Thoracic aorta (tissue), 2 donors: ENCODE measurements around the gene MIEF2. TPM values are rescaled to one million over a fixed set of nuclear protein-coding genes. Genes with fewer than 3 reads are reported as not detected.

Experiments used
- ATAC-seq: fragments of 150-250 bp; one replicate; pipeline ENCODE4 v1.8.0; 2017; ENCODE audit warnings: low read depth; ENCODE audit not compliant: insufficient number of reproducible peaks, low FRiP score
- DNase-seq: peaks from one replicate; pipeline ENCODE4 v3.0.0-alpha.2; 2020; ENCODE audit warnings: low spot score
- H3K27ac ChIP-seq, 2 donors: fragments of 200-600 bp; sonication (generic); 1 replicate in 1 of 2; 2 replicates in 1 of 2; pipeline ENCODE4 v1.5.1; 2016; ENCODE audit warnings: mild to moderate bottlenecking in 2 of 2, moderate library complexity in 2 of 2
- H3K27me3 ChIP-seq: fragments of 200-600 bp; sonication (generic); replicated peaks from 2 replicates; pipeline ENCODE4 v1.6.0; 2016; ENCODE audit warnings: mild to moderate bottlenecking; ENCODE audit not compliant: insufficient read depth
- H3K36me3 ChIP-seq: fragments of 200-600 bp; sonication (generic); one replicate; pipeline ENCODE4 v1.5.1; 2016
- H3K4me1 ChIP-seq, 2 donors: fragments of 200-600 bp; sonication (generic); 1 replicate in 1 of 2; 2 replicates in 1 of 2; pipeline versions ENCODE4 v1.5.1 to v1.6.0; 2016; ENCODE audit warnings: low read depth in 2 of 2, mild to moderate bottlenecking in 1 of 2; ENCODE audit not compliant: control insufficient read depth in 1 of 2
- H3K4me3 ChIP-seq: fragments of 200-600 bp; sonication (generic); 2 replicates; pipeline ENCODE4 v1.5.1; 2016; ENCODE audit warnings: mild to moderate bottlenecking
- H3K9me3 ChIP-seq: fragments of 200-600 bp; sonication (generic); 2 replicates; pipeline ENCODE4 v1.5.1; 2016
- total RNA-seq, 2 donors: library from RNA; depleted of rRNA; stranded (reverse); fragments of >200 nt; gene quantifications; one replicate each; pipeline versions ENCODE4 v1.1.0 to v1.2.3, GENCODE V29; 2016
- TF ChIP-seq, protein P1 (sequence below): fragments of 200-600 bp; sonication (generic); IDR thresholded peaks from one replicate; pipeline ENCODE4 v1.5.1; 2019; ENCODE audit warnings: antibody characterized with exemption

Gene MIEF2
- total RNA-seq, 2 donors from 2014 or later, result 31.7 to 33.8 TPM

DNA sequence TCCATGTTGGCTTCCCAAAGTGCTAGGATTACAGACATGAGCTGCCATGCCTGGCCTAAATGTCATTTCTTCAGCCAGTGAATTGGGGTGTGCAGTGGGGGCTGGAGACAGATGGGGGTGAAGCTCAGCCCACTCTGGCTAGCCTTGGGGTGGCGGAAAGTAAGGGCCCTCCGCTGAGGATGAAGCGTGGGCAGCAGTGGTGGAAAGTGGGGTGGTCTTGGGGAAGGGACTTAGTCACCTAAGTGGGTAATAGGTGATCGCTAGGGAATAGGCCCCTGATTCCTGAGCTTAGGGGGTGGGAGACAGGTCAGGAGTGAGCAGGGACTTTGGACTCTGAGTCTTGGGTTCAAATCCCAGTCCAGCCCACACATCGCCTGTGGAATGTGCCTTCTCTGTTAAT, 32.8 kb upstream of the MIEF2 start:
- H3K27me3 ChIP-seq, result no peaks in the 10 kb centered on the region
- H3K4me3 ChIP-seq, result no peak overlapping the region
- peaks cover under 1% of the 10 kb centered on the region for H3K36me3 ChIP-seq
- DNase-seq (no peak), ATAC-seq (no peak)
- peaks cover 9 to 20% of the 10 kb centered on the region in 2 donors for H3K4me1 ChIP-seq
- no peaks in the 10 kb centered on the region for H3K9me3 ChIP-seq
- TF ChIP-seq, protein P1, sequence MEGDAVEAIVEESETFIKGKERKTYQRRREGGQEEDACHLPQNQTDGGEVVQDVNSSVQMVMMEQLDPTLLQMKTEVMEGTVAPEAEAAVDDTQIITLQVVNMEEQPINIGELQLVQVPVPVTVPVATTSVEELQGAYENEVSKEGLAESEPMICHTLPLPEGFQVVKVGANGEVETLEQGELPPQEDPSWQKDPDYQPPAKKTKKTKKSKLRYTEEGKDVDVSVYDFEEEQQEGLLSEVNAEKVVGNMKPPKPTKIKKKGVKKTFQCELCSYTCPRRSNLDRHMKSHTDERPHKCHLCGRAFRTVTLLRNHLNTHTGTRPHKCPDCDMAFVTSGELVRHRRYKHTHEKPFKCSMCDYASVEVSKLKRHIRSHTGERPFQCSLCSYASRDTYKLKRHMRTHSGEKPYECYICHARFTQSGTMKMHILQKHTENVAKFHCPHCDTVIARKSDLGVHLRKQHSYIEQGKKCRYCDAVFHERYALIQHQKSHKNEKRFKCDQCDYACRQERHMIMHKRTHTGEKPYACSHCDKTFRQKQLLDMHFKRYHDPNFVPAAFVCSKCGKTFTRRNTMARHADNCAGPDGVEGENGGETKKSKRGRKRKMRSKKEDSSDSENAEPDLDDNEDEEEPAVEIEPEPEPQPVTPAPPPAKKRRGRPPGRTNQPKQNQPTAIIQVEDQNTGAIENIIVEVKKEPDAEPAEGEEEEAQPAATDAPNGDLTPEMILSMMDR, result no peak
- H3K27ac ChIP-seq, result no peak overlapping the region

DNA sequence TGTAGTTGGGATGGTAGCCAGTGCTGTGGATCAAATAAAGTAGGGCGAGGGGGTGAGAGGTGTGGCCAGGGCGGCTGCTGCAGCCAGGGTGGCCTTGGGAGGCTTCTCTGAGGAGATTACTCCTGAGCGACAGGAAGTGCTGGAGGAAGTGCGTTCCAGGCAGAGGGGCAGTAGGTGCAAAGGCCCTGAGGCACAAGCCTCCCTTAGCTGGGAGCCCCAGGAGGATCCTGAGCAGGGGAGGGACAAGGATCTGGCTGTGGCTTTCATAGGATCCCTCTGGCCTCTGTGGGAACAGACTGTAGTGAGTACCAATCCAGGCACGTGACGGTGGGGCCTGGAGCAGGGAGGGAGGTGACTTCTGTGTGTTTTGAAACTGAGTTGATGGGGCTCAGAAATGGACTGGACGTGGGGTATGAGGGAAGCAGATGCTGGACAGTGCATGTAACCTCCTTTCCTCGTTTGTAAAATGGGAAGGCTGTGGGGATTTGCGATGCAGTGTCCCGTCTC, 32.2 kb upstream of the MIEF2 start:
- TF ChIP-seq, protein P1, result no peak
- Histone ChIP-seq H3K27ac (no peak overlapping the region), H3K36me3 (peaks cover 7% of the 10 kb centered on the region), H3K4me3 (no peak overlapping the region), H3K4me1 (peaks cover 9 to 20% of the 10 kb centered on the region in 2 donors), H3K27me3 (no peaks in the 10 kb centered on the region), H3K9me3 (no peaks in the 10 kb centered on the region)
- DNase-seq (no peak), ATAC-seq (no peak)

DNA sequence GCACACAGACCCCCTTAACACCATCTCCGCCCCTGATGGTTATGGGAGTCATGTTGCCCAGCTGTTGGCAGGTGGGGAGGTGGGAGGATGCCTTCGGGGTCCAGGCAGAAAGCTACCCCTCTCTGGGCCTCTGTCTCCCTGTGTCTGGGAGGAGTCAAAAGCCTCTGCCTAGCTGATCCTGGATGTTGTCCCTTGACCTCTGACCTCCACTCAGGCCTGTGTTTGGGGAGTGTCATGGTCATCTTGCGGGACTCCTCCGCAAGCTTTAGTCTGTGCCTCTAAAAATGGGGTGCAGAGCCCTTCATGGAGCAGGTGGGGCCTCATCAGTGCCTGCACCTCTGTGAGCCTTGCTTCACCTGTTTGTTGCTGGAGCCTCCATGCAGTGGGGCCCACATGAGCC, 31.2 kb upstream of the MIEF2 start:
- no peak for DNase-seq
- H3K4me3 ChIP-seq, result no peak overlapping the region
- H3K27me3 ChIP-seq, result no peaks in the 10 kb centered on the region
- H3K4me1 ChIP-seq, result peaks cover 9 to 20% of the 10 kb centered on the region in 2 donors
- ATAC-seq, result no peak
- H3K27ac ChIP-seq, result no peak overlapping the region
- TF ChIP-seq, protein P1, result no peak
- H3K36me3 ChIP-seq, result peaks cover 10% of the 10 kb centered on the region
- no peaks in the 10 kb centered on the region for H3K9me3 ChIP-seq

DNA sequence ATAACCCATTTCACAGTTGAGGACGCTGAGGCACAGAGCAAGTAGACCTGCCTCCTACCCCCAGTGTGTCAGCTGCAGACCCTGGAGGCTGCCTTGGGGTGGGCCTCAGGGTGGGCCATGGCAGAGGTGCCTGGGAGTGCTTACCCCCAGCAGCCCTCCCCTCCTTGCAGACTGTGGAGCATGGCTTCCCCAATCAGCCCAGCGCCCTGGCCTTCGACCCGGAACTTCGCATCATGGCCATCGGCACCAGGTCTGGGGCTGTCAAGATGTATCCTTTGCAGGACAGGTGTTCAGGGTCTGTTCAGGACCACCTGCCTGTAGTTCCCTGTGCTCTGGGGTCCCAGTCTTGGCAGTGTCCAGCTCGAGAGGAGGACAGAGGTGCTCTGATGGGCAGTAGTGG, 30.7 kb upstream of the MIEF2 start:
- Histone ChIP-seq H3K36me3 (peaks cover 14% of the 10 kb centered on the region), H3K4me1 (peaks cover 9 to 16% of the 10 kb centered on the region in 2 donors), H3K9me3 (no peaks in the 10 kb centered on the region), H3K4me3 (no peak overlapping the region), H3K27ac (no peak overlapping the region), H3K27me3 (no peaks in the 10 kb centered on the region)
- ATAC-seq (no peak), DNase-seq (no peak)
- TF ChIP-seq, protein P1, result no peak

DNA sequence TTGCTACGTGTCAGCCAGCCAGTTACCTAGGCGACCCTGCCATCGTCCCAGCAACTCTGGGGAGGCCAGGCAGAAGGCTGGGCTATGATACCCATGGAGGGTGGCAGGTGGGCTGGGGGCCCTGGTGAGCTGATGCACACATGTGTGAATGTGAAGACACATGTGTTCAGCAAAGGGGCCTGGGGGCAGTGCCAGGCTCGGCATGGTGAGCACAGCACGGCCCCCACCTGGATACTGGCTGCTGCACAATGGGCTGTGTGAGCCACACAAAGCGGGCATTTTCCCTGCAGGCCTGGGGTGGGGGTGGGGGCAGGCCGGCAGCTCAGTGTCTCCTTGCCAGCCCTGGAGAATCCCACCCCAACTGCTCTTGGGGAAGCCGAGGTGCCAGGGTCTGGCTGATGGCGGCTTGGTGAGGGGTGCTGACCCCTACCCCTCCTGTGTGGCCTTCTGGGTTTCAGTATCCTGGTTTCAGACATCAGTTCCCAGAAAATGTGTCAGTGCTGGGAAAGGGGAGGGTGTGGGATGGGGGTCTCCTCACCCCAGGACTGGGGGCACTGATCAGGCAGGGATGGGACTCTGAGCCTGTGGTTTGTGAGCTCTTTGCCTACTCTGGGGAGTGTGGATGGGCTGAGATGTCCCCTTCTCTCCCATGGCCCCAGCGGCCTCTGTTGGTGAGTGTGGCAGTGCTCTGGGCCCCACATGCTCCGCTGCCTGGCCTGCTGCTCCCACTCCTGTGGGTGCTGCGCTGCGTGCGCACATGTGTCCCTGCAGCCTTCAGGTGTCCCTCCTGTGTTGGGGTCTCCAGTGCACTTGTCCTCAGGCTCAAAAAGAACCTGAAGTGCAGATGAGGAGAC, 29.9 kb upstream of the MIEF2 start:
- Histone ChIP-seq H3K27ac (no peak overlapping the region), H3K4me1 (peaks cover 6 to 16% of the 10 kb centered on the region in 2 donors), H3K36me3 (peaks cover 19% of the 10 kb centered on the region), H3K9me3 (no peaks in the 10 kb centered on the region), H3K27me3 (no peaks in the 10 kb centered on the region), H3K4me3 (no peak overlapping the region)
- TF ChIP-seq, protein P1, result no peak
- ATAC-seq (no peak), DNase-seq (no peak)
